ENCODE results near the gene BIK. TPM values are rescaled to one million over a fixed set of nuclear protein-coding genes. Genes with fewer than 3 reads are reported as not detected.

BIK gene
- total RNA-seq, 2 experiments from 2014 or later, result 1.4 to 1.9 TPM

DNA sequence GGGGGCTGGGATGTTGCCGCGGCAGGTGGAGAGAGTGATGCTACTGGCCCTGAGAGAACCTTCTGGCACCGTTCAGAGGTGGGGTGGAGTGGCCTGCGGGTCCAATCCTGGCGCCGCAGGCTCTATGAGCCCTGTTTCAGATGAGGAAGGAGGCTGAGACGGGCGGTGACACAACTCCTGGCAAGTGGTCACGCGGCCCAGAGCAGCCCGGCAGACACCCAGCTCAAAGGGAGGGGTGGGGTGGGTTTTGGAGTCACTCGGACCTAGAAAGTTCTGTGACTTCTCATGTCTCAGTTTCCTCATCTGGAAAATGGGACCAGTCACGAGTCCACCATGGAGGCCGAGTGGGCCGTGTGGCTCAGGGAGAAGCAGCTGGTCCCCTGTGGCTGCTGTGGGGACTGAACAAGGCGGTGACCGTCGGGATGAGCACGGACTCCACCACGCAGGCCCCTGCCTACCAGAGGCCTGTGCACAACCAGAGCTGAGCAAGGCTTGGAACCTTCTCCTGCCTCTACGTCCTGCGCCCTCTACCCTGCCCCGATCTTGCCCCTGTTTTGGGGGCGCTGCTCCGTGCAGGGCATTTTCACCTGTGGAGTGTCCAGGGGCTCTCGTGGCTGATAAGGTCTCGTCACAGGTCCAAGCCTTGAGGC is 44.5 kb downstream of the BIK start:
- H3K36me3 Mint-ChIP-seq (ENCODE audit: low read depth), result no peaks in the 10 kb centered on the region
- no peak overlapping the region for H3K27ac Mint-ChIP-seq
- H3K4me1 Mint-ChIP-seq, result peaks cover 18% of the 10 kb centered on the region
- no peak overlapping the region for H3K4me3 Mint-ChIP-seq
- DNase-seq (no peak), ATAC-seq (no peak)
- no peaks in the 10 kb centered on the region for H3K27me3 Mint-ChIP-seq
- H3K9me3 Mint-ChIP-seq (ENCODE audit: low read depth), result no peaks in the 10 kb centered on the region
- intact Hi-C loops (cut with DNase I, micrococcal nuclease), result no loop called here
- ChIA-PET POLR2A (no interaction called here), CTCF (no interaction called here)

- Mint-ChIP-seq H3K4me1 (peaks cover 17% of the 10 kb centered on the region), H3K27ac (no peak overlapping the region), H3K36me3 (ENCODE audit: low read depth) (no peaks in the 10 kb centered on the region), H3K27me3 (no peaks in the 10 kb centered on the region), H3K4me3 (no peak overlapping the region), H3K9me3 (ENCODE audit: low read depth) (no peaks in the 10 kb centered on the region)
- ATAC-seq (no peak), DNase-seq (no peak)
- CTCF ChIA-PET, result no interaction called here
- intact Hi-C loops (cut with DNase I, micrococcal nuclease), result no loop called here
- POLR2A ChIA-PET, result no interaction called here
Observed at GRCh38 chr22:43155789-43156188, 45.2 kb downstream of the BIK start.

- POLR2A ChIA-PET, result no interaction called here
Observed at GRCh38 chr22:43156413-43156812, 45.9 kb downstream of the BIK start.

DNA sequence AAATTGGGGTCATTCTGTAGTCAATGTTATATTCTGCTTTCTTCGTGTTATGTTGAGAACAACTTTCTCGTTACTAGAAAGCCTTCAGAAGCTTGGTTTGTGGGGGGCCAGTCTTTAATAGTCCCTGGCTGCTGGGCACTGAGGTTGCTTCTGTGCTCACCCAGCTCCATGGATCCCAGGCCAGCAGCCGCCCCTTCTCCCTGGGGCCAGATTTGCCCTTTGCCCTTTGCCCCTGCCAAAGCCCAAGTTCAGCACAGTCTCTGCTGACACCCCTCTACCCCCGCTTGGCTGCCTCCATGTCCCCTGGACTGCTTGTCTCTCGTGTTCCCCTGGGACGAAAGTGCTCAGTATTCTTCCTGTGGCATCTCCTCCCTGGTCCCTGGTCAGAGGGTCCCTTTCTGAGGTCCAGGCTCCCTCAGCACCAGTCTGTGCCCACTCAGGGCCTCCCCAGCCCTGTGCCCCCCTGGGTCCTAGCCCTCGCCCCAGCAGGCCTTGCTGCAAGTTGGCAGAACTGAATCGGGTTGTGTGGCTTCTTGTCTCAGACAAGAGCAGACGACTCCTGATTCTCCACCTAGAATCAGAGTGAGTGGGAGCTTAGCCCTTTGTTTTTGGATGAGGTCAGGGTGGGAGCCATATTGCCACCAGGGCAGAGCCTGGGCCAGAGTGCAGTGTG is 47.5 kb downstream of the BIK start:
- Mint-ChIP-seq H3K9me3 (ENCODE audit: low read depth) (no peaks in the 10 kb centered on the region), H3K27me3 (no peaks in the 10 kb centered on the region), H3K36me3 (ENCODE audit: low read depth) (no peaks in the 10 kb centered on the region), H3K4me3 (no peak overlapping the region), H3K4me1 (peaks cover 12% of the 10 kb centered on the region), H3K27ac (no peak overlapping the region)
- no peak for DNase-seq
- no peak for ATAC-seq
- ChIA-PET POLR2A (no interaction called here), CTCF (no interaction called here)
- intact Hi-C loops (cut with DNase I, micrococcal nuclease), result no loop called here

More at GRCh38 chr22:43156413-43156812, 45.9 kb downstream of the BIK start:
- Mint-ChIP-seq H3K9me3 (ENCODE audit: low read depth) (no peaks in the 10 kb centered on the region), H3K36me3 (ENCODE audit: low read depth) (no peaks in the 10 kb centered on the region), H3K4me3 (no peak overlapping the region), H3K4me1 (peaks cover 14% of the 10 kb centered on the region), H3K27me3 (no peaks in the 10 kb centered on the region), H3K27ac (no peak overlapping the region)
- CTCF ChIA-PET, result no interaction called here
- ATAC-seq (no peak), DNase-seq (no peak)
- intact Hi-C loops (cut with DNase I, micrococcal nuclease), result no loop called here

GRCh38 chr22:43158778-43159483 is 48.4 kb downstream of the BIK start:
- intact Hi-C loops (cut with DNase I, micrococcal nuclease), result no loop called here
- H3K27ac Mint-ChIP-seq, result no peak overlapping the region
- DNase-seq, result no peak
- peaks cover 11% of the 10 kb centered on the region for H3K4me1 Mint-ChIP-seq
- POLR2A ChIA-PET, result no interaction called here
- H3K36me3 Mint-ChIP-seq (ENCODE audit: low read depth), result no peaks in the 10 kb centered on the region
- no peaks in the 10 kb centered on the region for H3K9me3 Mint-ChIP-seq (ENCODE audit: low read depth)
- no peaks in the 10 kb centered on the region for H3K27me3 Mint-ChIP-seq
- no peak overlapping the region for H3K4me3 Mint-ChIP-seq
- CTCF ChIA-PET, result interaction anchor here (0.5 kb wide), 1 partner anchor 15 kb away, joined by 3 read pairs; no protein-coding TSS in a partner anchor
- ATAC-seq, result no peak

- DNase-seq (no peak), ATAC-seq (no peak)
- Mint-ChIP-seq H3K4me3 (no peak overlapping the region), H3K4me1 (peaks cover 9% of the 10 kb centered on the region), H3K27ac (no peak overlapping the region), H3K27me3 (no peaks in the 10 kb centered on the region), H3K9me3 (ENCODE audit: low read depth) (no peaks in the 10 kb centered on the region), H3K36me3 (ENCODE audit: low read depth) (no peaks in the 10 kb centered on the region)
- ChIA-PET CTCF (interaction anchor here (0.5 kb wide), 1 partner anchor 15 kb away, joined by 3 read pairs; no protein-coding TSS in a partner anchor), POLR2A (no interaction called here)
- intact Hi-C loops (cut with DNase I, micrococcal nuclease), result no loop called here
Observed at GRCh38 chr22:43159484-43160178, 49.1 kb downstream of the BIK start.

DNA sequence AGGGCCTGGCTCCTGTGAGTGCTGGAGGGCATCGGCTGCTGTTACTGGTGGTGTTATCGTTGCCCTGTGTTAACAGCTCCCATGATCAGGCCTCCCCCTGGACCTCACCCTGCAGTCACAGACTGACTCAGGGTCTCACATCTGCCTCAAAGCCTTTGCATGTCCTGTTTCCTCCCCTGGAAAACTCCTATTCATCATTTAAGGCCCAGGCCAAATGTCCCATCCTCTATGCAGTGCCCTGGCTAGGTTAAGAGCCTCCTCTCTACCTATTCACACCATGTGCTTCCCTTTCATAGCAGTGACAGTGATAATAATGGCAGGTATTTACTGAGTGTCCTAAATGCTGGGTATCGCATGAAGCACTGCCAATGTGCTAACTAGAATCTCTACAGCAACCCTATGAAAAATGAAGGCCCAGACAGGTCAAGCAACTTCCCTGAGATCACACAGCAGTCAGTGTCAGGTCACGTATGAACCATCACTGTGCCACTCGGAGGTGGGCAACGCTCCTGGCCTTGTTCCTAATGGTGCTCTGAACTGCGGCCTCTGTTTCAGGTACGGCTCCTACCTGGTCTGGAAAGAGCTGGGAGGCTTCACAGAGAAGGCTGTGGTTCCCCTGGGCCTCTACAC is 50.1 kb downstream of the BIK start:
- Mint-ChIP-seq H3K36me3 (ENCODE audit: low read depth) (no peaks in the 10 kb centered on the region), H3K27ac (no peak overlapping the region), H3K4me1 (peaks cover 4% of the 10 kb centered on the region), H3K4me3 (no peak overlapping the region), H3K27me3 (no peaks in the 10 kb centered on the region), H3K9me3 (ENCODE audit: low read depth) (no peaks in the 10 kb centered on the region)
- CTCF ChIA-PET, result no interaction called here
- intact Hi-C loops (cut with DNase I, micrococcal nuclease), result no loop called here
- no peak for DNase-seq
- POLR2A ChIA-PET, result no interaction called here
- no peak for ATAC-seq

DNA sequence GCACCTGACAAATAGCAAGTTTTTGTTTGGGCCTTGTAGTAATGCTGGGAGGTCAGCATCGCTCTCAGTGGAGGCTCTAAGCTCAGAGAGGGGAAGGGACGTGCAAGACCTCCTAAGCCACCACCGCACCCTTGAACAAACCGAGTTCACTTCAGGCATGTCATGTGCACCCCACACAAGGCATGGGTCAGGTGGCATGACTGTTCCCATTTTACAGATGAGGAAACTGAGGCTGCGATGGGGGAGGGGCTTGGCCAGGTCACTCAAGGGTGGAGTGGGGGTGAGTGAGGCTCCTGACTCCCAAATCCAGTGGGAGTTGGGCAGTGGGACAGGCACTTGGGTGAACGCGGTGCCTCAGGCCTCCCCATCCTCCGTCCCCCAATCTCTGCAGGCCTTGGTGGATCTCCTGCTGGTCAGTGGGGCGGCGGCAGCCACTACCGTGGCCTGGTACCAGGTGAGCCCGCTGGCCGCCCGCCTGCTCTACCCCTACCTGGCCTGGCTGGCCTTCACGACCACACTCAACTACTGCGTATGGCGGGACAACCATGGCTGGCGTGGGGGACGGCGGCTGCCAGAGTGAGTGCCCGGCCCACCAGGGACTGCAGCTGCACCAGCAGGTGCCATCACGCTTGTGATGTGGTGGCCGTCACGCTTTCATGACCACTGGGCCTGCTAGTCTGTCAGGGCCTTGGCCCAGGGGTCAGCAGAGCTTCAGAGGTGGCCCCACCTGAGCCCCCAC is 52.0 kb downstream of the BIK start:
- peaks cover 2% of the 10 kb centered on the region for H3K4me1 Mint-ChIP-seq
- POLR2A ChIA-PET, result interaction anchor here (0.6 kb wide), 1 partner anchor 289 kb away, joined by 3 read pairs; no protein-coding TSS in a partner anchor
- DNase-seq, result no peak
- H3K27me3 Mint-ChIP-seq, result no peaks in the 10 kb centered on the region
- intact Hi-C loops (cut with DNase I, micrococcal nuclease), result no loop called here
- no peak overlapping the region for H3K27ac Mint-ChIP-seq
- no peak overlapping the region for H3K4me3 Mint-ChIP-seq
- ATAC-seq, result no peak
- CTCF ChIA-PET, result no interaction called here
- peaks cover under 1% of the 10 kb centered on the region for H3K36me3 Mint-ChIP-seq (ENCODE audit: low read depth)
- H3K9me3 Mint-ChIP-seq (ENCODE audit: low read depth), result no peaks in the 10 kb centered on the region

DNA sequence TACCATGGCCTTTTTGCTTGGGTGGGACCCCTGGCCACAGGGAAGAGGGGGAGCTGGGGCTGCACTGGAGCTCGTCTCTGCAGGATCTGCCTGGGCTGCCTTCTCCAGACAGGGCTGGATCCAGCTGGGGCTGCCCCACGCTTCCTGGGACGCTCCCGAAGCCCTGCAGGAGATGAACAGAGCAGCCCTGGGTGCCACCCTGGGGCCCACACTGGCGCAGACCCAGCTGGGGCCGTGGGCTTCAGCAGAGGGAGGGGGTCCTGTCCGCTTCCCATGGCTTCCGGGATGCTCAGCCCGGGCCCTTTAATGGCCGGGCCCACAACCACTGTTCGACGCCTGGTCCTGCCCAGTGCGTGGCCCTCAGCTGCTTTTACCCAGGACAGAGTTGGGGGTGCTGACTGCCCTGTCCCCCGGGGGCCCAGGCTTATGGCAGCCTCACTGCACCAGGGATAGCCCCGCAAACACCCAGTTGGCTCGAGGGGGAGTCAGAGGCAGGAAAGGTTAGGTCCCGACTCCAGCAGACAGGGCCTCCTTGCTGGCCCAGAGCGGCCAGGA is 52.8 kb downstream of the BIK start:
- Mint-ChIP-seq H3K27me3 (no peaks in the 10 kb centered on the region), H3K9me3 (ENCODE audit: low read depth) (no peaks in the 10 kb centered on the region), H3K36me3 (ENCODE audit: low read depth) (peaks cover 5% of the 10 kb centered on the region), H3K27ac (no peak overlapping the region), H3K4me3 (no peak overlapping the region), H3K4me1 (peaks cover 2% of the 10 kb centered on the region)
- ChIA-PET CTCF (no interaction called here), POLR2A (no interaction called here)
- no peak for DNase-seq
- intact Hi-C loops (cut with DNase I, micrococcal nuclease), result no loop called here
- no peak for ATAC-seq

DNA sequence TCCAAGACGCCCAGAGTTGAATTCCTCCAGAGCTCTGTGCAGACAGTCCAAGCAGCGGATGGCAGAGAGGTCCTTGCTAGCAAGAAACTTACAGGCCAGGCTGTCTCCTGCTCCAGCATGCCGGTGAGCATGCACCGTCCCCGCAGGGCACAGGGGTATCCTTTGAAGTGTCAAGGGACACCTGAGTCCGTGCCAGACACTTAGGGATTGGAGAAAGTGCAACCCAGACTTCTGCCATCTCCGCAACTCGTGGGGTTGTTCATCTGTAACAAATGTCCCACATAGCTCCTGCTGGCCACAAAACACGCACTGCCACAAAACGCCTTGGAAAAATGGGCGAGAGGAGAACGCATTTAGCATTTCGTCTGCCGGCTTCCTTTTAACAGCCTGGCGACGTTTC is 54.1 kb downstream of the BIK start:
- H3K27ac Mint-ChIP-seq, result no peak overlapping the region
- POLR2A ChIA-PET, result interaction anchor here (0.5 to 0.7 kb wide), 2 partner anchors 15 to 22 kb away, joined by 3 to 4 read pairs; no protein-coding TSS in a partner anchor

More for the DNA sequence above, 54.1 kb downstream of the BIK start:
- Mint-ChIP-seq H3K9me3 (ENCODE audit: low read depth) (no peaks in the 10 kb centered on the region), H3K4me3 (no peak overlapping the region), H3K27me3 (no peaks in the 10 kb centered on the region), H3K36me3 (ENCODE audit: low read depth) (peaks cover 8% of the 10 kb centered on the region), H3K4me1 (no peaks in the 10 kb centered on the region)
- no peak for ATAC-seq
- intact Hi-C loops (cut with DNase I, micrococcal nuclease), result no loop called here
- CTCF ChIA-PET, result no interaction called here
- no peak for DNase-seq
